ENCODE measurements around the gene SOX15.

GRCh38 chr17:7579834-7580603 lies 9.9 kb downstream of the SOX15 start:
- TF ChIP-seq MYC (IDR thresholded peaks at IDR 0.05; ENCODE audit: insufficient read depth, insufficient read length, insufficient replicate concordance, low read length, severe bottlenecking) (no peak), JUND (IDR thresholded peaks at IDR 0.05; ENCODE audit: low read depth, low read length) (no peak), BMI1 (IDR thresholded peaks at IDR 0.05; ENCODE audit: borderline replicate concordance) (no peak), JUNB (IDR thresholded peaks at IDR 0.05) (no peak), E2F8 (IDR thresholded peaks at IDR 0.05; ENCODE audit: low read depth, partially characterized antibody) (no peak)
- TF ChIP-seq, protein P1, sequence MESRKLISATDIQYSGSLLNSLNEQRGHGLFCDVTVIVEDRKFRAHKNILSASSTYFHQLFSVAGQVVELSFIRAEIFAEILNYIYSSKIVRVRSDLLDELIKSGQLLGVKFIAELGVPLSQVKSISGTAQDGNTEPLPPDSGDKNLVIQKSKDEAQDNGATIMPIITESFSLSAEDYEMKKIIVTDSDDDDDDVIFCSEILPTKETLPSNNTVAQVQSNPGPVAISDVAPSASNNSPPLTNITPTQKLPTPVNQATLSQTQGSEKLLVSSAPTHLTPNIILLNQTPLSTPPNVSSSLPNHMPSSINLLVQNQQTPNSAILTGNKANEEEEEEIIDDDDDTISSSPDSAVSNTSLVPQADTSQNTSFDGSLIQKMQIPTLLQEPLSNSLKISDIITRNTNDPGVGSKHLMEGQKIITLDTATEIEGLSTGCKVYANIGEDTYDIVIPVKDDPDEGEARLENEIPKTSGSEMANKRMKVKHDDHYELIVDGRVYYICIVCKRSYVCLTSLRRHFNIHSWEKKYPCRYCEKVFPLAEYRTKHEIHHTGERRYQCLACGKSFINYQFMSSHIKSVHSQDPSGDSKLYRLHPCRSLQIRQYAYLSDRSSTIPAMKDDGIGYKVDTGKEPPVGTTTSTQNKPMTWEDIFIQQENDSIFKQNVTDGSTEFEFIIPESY (IDR thresholded peaks at IDR 0.05), result no peak
- TF ChIP-seq, protein P2, sequence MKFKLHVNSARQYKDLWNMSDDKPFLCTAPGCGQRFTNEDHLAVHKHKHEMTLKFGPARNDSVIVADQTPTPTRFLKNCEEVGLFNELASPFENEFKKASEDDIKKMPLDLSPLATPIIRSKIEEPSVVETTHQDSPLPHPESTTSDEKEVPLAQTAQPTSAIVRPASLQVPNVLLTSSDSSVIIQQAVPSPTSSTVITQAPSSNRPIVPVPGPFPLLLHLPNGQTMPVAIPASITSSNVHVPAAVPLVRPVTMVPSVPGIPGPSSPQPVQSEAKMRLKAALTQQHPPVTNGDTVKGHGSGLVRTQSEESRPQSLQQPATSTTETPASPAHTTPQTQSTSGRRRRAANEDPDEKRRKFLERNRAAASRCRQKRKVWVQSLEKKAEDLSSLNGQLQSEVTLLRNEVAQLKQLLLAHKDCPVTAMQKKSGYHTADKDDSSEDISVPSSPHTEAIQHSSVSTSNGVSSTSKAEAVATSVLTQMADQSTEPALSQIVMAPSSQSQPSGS (IDR thresholded peaks at IDR 0.05; ENCODE audit: low read length), result no peak
